PFSK-1 (cell line): ENCODE data around the gene TAAR2.

ENCODE experiments used
- FOXP2 ChIP-seq: optimal IDR thresholded peaks from 2 replicates; pipeline ENCODE3; 2011; ENCODE audit warnings: borderline replicate concordance, control low read depth, inconsistent platforms; ENCODE audit not compliant: insufficient read depth; ENCODE audit errors: extremely low read length, extremely low read depth
- POLR2AphosphoS5 ChIP-seq: IDR thresholded peaks from 2 replicates; pipeline ENCODE4 v1.6.1; 2012; ENCODE audit warnings: low read depth, mild to moderate bottlenecking, control low read depth, low read length, moderate library complexity
- SIN3A ChIP-seq: IDR thresholded peaks from 2 replicates; pipeline ENCODE4 v1.6.1; 2012; ENCODE audit warnings: mild to moderate bottlenecking, low read length, moderate library complexity, borderline replicate concordance; ENCODE audit not compliant: insufficient read depth
- TAF1 ChIP-seq: IDR thresholded peaks from 2 replicates; pipeline ENCODE4 v1.6.1; 2012; ENCODE audit warnings: low read length, control low read depth, borderline replicate concordance; ENCODE audit not compliant: insufficient read depth
- TF ChIP-seq, protein P1 (sequence below), 2 experiments: IDR thresholded peaks; 2 replicates each; pipeline versions ENCODE4 v1.6.1 to v1.8.0; 2011 to 2012; ENCODE audit warnings: low read depth in 2 of 2, low read length in 2 of 2, control low read depth in 1 of 2, inconsistent platforms in 1 of 2, mild to moderate bottlenecking in 1 of 2, moderate library complexity in 1 of 2; ENCODE audit not compliant: insufficient read depth in 1 of 2

TAAR2 gene

GRCh38 chr6:132623106-132623845 is 799 bp downstream of the TAAR2 start:
- TF ChIP-seq TAF1 (no peak), POLR2AphosphoS5 (no peak), SIN3A (no peak), FOXP2 (no peak)
- TF ChIP-seq, protein P1, sequence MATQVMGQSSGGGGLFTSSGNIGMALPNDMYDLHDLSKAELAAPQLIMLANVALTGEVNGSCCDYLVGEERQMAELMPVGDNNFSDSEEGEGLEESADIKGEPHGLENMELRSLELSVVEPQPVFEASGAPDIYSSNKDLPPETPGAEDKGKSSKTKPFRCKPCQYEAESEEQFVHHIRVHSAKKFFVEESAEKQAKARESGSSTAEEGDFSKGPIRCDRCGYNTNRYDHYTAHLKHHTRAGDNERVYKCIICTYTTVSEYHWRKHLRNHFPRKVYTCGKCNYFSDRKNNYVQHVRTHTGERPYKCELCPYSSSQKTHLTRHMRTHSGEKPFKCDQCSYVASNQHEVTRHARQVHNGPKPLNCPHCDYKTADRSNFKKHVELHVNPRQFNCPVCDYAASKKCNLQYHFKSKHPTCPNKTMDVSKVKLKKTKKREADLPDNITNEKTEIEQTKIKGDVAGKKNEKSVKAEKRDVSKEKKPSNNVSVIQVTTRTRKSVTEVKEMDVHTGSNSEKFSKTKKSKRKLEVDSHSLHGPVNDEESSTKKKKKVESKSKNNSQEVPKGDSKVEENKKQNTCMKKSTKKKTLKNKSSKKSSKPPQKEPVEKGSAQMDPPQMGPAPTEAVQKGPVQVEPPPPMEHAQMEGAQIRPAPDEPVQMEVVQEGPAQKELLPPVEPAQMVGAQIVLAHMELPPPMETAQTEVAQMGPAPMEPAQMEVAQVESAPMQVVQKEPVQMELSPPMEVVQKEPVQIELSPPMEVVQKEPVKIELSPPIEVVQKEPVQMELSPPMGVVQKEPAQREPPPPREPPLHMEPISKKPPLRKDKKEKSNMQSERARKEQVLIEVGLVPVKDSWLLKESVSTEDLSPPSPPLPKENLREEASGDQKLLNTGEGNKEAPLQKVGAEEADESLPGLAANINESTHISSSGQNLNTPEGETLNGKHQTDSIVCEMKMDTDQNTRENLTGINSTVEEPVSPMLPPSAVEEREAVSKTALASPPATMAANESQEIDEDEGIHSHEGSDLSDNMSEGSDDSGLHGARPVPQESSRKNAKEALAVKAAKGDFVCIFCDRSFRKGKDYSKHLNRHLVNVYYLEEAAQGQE (IDR thresholded peaks at IDR 0.05; ENCODE audit: insufficient read depth in 1 of 2, low read depth in 2 of 2, low read length in 2 of 2): no peak

DNA sequence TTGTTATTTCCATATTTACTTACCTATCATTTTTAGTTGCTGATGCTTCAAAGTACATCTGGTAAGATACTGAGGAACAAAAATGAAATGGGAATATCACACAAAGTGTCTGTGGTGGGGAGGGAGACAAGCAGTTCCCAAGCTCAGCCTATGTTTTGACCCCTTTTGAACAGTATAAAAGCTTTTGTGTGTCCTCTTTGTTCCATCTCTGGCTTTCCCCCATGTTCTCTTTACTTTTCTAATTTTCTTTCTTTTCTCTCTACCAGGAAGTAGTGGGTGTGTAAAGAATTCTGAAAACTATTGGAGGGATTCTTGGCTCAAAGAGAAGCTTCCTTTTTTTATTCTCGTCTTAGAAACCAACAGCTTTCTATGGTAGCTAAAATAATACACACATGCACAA is 7.4 kb downstream of the TAAR2 start:
- TF ChIP-seq POLR2AphosphoS5 (no peak), TAF1 (no peak), SIN3A (no peak), FOXP2 (no peak)
- TF ChIP-seq, protein P1 (IDR thresholded peaks at IDR 0.05; ENCODE audit: insufficient read depth in 1 of 2, low read depth in 2 of 2, low read length in 2 of 2): no peak

GRCh38 chr6:132614554-132614953 is 9.5 kb downstream of the TAAR2 start:
- TF ChIP-seq TAF1 (no peak), POLR2AphosphoS5 (no peak), SIN3A (no peak), FOXP2 (no peak)
- TF ChIP-seq, protein P1 (IDR thresholded peaks at IDR 0.05; ENCODE audit: insufficient read depth in 1 of 2, low read depth in 2 of 2, low read length in 2 of 2): no peak

DNA sequence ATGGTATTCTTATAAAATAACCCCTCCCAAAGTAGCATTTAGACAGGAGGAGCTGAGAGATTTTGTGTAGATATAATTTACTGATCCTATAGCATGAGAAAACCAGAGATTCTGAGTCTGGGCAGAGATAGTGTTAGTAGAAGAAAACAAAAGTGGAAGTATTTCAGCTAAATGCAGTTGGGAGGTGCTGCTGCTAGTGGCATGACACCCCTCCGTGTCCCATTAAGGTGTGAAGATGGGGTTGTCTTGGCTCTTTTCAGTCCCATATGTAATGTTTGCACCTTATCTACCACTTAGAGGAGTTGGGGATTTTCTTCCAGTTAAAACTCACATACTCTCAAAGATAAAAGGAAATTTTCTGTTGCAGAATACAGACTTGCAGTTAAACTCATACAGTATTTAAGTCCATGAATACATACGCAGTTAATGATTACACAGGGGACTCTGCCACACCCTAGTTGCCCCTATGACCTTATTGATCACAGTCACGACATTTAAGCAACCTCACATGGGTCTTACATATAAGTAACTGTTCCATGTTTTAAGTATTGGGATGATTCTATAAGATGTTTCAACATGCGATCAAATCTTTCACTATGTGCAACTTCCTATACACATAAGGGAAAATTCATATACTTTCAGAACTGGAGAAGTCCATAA is 11.5 kb downstream of the TAAR2 start:
- no peak for TF ChIP-seq POLR2AphosphoS5

DNA sequence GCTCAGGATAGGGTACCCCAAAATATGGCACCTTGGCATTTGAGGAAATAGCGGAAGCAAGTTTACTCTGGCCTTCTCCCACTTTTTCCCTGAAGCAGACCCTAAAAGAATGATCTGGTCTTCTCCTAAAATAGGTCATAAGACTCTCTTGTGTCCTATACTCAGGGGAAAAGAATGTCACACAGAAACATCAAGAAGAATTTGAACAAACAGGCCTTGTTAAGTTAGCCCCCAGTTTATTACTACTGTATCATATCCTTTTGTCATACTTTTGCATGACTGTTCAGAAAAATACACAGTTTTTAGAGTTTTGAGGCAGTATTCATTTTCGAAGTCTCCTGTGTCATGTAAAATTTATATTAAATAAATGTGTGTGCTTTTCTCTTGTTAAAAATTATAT is 12.5 kb downstream of the TAAR2 start:
- TF ChIP-seq, protein P1 (IDR thresholded peaks at IDR 0.05; ENCODE audit: insufficient read depth in 1 of 2, low read depth in 2 of 2, low read length in 2 of 2): no peak
- no peak for TF ChIP-seq SIN3A
- no peak for TF ChIP-seq FOXP2
- TF ChIP-seq TAF1: no peak
- TF ChIP-seq POLR2AphosphoS5: no peak
